ENCODE data around the gene ATP5F1E.

- no peak for TF ChIP-seq USF2 (IDR thresholded peaks at IDR 0.05; ENCODE audit: borderline replicate concordance, low read depth, low read length)
- no peak for TF ChIP-seq CTCF (IDR thresholded peaks at IDR 0.05 in 2 of 3, conservative IDR thresholded peaks at IDR 0.05 in 1 of 3; ENCODE audit: control insufficient read depth in 2 of 3, extremely low read depth in 1 of 3, insufficient read depth in 1 of 3, low read depth in 3 of 3, low read length in 3 of 3)
- TF ChIP-seq POLR2AphosphoS5 (IDR thresholded peaks at IDR 0.05; ENCODE audit: low read length): no peak
Observed at GRCh38 chr20:59024111-59024530, 8.0 kb downstream of the ATP5F1E start.

Data from GM12878 (cell line).